GM18951 (cell line): ENCODE data around the gene CPA3.

ENCODE experiments used
- POLR2A ChIP-seq: IDR thresholded peaks from 4 replicates; pipeline ENCODE4 v1.6.1; 2011; ENCODE audit warnings: mild to moderate bottlenecking; ENCODE audit not compliant: insufficient read length, insufficient read depth; ENCODE audit errors: extremely low read depth
- in situ Hi-C: fragments of 300-500 bp; cut with MboI; formaldehyde crosslinking; loops from one replicate; pipeline ENCODE4 v1.12.0; 2022; ENCODE audit warnings: low sequenced_read_pairs, mixed read lengths, inconsistent platforms; ENCODE audit not compliant: unreplicated experiment

CPA3 gene

GRCh38 chr3:148865049-148865448 lies at the start of gene CPA3:
TSS of gene CPA3 (plus strand) at chr3:148865296. CDS start at chr3:148865308, 12 bp downstream.
- in situ Hi-C loops: loop anchor here (10.0 kb wide), 1 partner anchor 80 kb away; no protein-coding TSS in a partner anchor
- no peak for TF ChIP-seq POLR2A

GRCh38 chr3:148815316-148816110 lies 49.6 kb upstream of the CPA3 start:
- in situ Hi-C loops: no loop called here
- no peak for TF ChIP-seq POLR2A

- TF ChIP-seq POLR2A: no peak
- in situ Hi-C loops: no loop called here
Measured at GRCh38 chr3:148816427-148816826, 48.7 kb upstream of the CPA3 start.

- no peak for TF ChIP-seq POLR2A
- in situ Hi-C loops: no loop called here
Measured at GRCh38 chr3:148816981-148817525, 48.0 kb upstream of the CPA3 start.

- TF ChIP-seq POLR2A: no peak
- in situ Hi-C loops: no loop called here
Measured at GRCh38 chr3:148820361-148821245, 44.5 kb upstream of the CPA3 start.

- TF ChIP-seq POLR2A: no peak
- in situ Hi-C loops: no loop called here
Measured at GRCh38 chr3:148823026-148823425, 42.1 kb upstream of the CPA3 start.

- in situ Hi-C loops: no loop called here
- no peak for TF ChIP-seq POLR2A
Measured at GRCh38 chr3:148825476-148825875, 39.6 kb upstream of the CPA3 start.

- TF ChIP-seq POLR2A: no peak
Measured at GRCh38 chr3:148827585-148827984, 37.5 kb upstream of the CPA3 start, which contains the start of gene CPB1. TSS of gene CPB1 (plus strand) at chr3:148827811. CDS start at chr3:148827824, 13 bp downstream.

GRCh38 chr3:148828136-148828690 lies 36.9 kb upstream of the CPA3 start:
- no peak for TF ChIP-seq POLR2A
- in situ Hi-C loops: no loop called here

More at GRCh38 chr3:148827585-148827984, 37.5 kb upstream of the CPA3 start, which contains the start of gene CPB1:
- in situ Hi-C loops: no loop called here

- in situ Hi-C loops: no loop called here
- no peak for TF ChIP-seq POLR2A
Measured at GRCh38 chr3:148829926-148830325, 35.2 kb upstream of the CPA3 start.

- in situ Hi-C loops: no loop called here
- TF ChIP-seq POLR2A: no peak
Measured at GRCh38 chr3:148833223-148833622, 31.9 kb upstream of the CPA3 start.

GRCh38 chr3:148839805-148840204 lies 25.3 kb upstream of the CPA3 start:
- TF ChIP-seq POLR2A: no peak
- in situ Hi-C loops: no loop called here

- no peak for TF ChIP-seq POLR2A
- in situ Hi-C loops: no loop called here
Measured at GRCh38 chr3:148840451-148840850, 24.6 kb upstream of the CPA3 start.

GRCh38 chr3:148845756-148846395 lies 19.2 kb upstream of the CPA3 start:
- TF ChIP-seq POLR2A: no peak

More at GRCh38 chr3:148845756-148846395, 19.2 kb upstream of the CPA3 start:
- in situ Hi-C loops: no loop called here
